DND-41 (cell line): Measurements from ENCODE around the gene RIT1.

Experiments
- ATAC-seq: fragments of 200-7000 bp; cut with Tn5 transposase; 3 replicates; pipeline ENCODE4 v1.9.1; 2021; ENCODE audit warnings: low read depth; ENCODE audit not compliant: insufficient read depth
- DNase-seq: peaks from one replicate; pipeline ENCODE4 v3.0.0-alpha.2; 2020
- H2AFZ ChIP-seq: 2 replicates; pipeline ENCODE4 v1.6.0; 2012; ENCODE audit warnings: low read depth, low read length
- H3K27ac ChIP-seq: 2 replicates; pipeline ENCODE4 v1.5.1; 2012; ENCODE audit warnings: low read length, inconsistent platforms
- H3K27me3 ChIP-seq: fragments of 200-600 bp; sonication (generic); 2 replicates; pipeline ENCODE4 v1.6.0; 2012; ENCODE audit warnings: low read length, mild to moderate bottlenecking, inconsistent platforms; ENCODE audit not compliant: insufficient read depth, poor library complexity
- H3K36me3 ChIP-seq: 2 replicates; pipeline ENCODE4 v1.5.1; 2012; ENCODE audit warnings: low read length, inconsistent platforms; ENCODE audit not compliant: insufficient read depth
- H3K4me1 ChIP-seq: 2 replicates; pipeline ENCODE4 v1.5.1; 2012; ENCODE audit warnings: mild to moderate bottlenecking, low read length; ENCODE audit not compliant: insufficient read depth
- H3K4me2 ChIP-seq: 2 replicates; pipeline ENCODE4 v1.6.0; 2012; ENCODE audit warnings: mild to moderate bottlenecking, moderate library complexity, low read length, inconsistent platforms; ENCODE audit not compliant: insufficient read depth
- H3K4me3 ChIP-seq, 2 experiments: fragments of 200-600 bp in 1 of 2; shearing (Covaris generic) in 1 of 2; 2 replicates each; pipeline ENCODE4 v1.5.1; 2012 to 2016; ENCODE audit warnings: inconsistent platforms in 2 of 2, low read length in 2 of 2, mild to moderate bottlenecking in 2 of 2, low read depth in 1 of 2, moderate library complexity in 1 of 2
- H3K79me2 ChIP-seq: 2 replicates; pipeline ENCODE4 v1.6.0; 2012; ENCODE audit warnings: low read length, inconsistent platforms; ENCODE audit not compliant: insufficient read depth
- H3K9ac ChIP-seq: 2 replicates; pipeline ENCODE4 v1.6.0; 2012; ENCODE audit warnings: low read depth, mild to moderate bottlenecking, inconsistent platforms, low read length, moderate library complexity
- H3K9me3 ChIP-seq: 2 replicates; pipeline ENCODE4 v1.5.1; 2012; ENCODE audit warnings: low read length, moderate library complexity, mild to moderate bottlenecking, inconsistent platforms; ENCODE audit not compliant: insufficient read depth, severe bottlenecking
- H4K20me1 ChIP-seq: 2 replicates; pipeline ENCODE4 v1.6.0; 2012; ENCODE audit warnings: low read length; ENCODE audit not compliant: insufficient read depth
- CTCF ChIP-seq: IDR thresholded peaks from 2 replicates; pipeline ENCODE4 v1.5.1; 2012; ENCODE audit warnings: borderline replicate concordance, low read length, moderate library complexity, mild to moderate bottlenecking; ENCODE audit not compliant: poor library complexity, severe bottlenecking; ENCODE audit errors: extremely low read depth
- EZH2 ChIP-seq: IDR thresholded peaks from 3 replicates; pipeline ENCODE4 v1.6.1; 2012; ENCODE audit warnings: borderline replicate concordance, low read depth, mild to moderate bottlenecking, moderate library complexity, low read length, inconsistent platforms; ENCODE audit not compliant: severe bottlenecking

RIT1 gene

DNA sequence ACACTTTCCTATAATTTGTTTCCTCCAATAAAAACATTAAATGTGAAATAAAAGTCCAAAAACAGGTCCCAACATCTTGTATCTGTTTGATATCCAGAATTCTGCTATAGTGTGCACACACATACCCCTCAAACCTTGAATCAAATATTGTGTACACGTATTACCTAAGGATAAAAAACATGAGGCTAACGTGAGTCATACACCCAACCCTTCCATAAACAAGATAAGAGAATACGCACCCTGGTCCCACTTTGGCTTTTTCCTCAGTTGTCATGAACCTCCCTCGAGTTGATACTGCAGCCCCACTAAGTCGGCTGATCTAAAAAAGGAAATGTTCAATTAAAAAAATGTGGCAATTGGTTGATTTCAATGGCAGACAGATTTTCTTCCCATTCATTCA is 17.9 kb upstream of the RIT1 start:
- H3K4me1 ChIP-seq, result peaks cover 37% of the 10 kb centered on the region
- no peak for TF ChIP-seq CTCF
- TF ChIP-seq EZH2, result no peak
- no peaks in the 10 kb centered on the region for H3K9me3 ChIP-seq
- no peaks in the 10 kb centered on the region for H3K27me3 ChIP-seq
- DNase-seq (no peak), ATAC-seq (no peak)
- no peak overlapping the region for H3K27ac ChIP-seq
- no peak overlapping the region for H2AFZ ChIP-seq
- peaks cover 98% of the 10 kb centered on the region for H3K36me3 ChIP-seq
- H3K79me2 ChIP-seq, result peaks cover 87% of the 10 kb centered on the region
- H3K4me2 ChIP-seq, result no peak overlapping the region
- no peak overlapping the region for H3K4me3 ChIP-seq
- no peak overlapping the region for H3K9ac ChIP-seq
- H4K20me1 ChIP-seq, result peaks cover 57% of the 10 kb centered on the region

DNA sequence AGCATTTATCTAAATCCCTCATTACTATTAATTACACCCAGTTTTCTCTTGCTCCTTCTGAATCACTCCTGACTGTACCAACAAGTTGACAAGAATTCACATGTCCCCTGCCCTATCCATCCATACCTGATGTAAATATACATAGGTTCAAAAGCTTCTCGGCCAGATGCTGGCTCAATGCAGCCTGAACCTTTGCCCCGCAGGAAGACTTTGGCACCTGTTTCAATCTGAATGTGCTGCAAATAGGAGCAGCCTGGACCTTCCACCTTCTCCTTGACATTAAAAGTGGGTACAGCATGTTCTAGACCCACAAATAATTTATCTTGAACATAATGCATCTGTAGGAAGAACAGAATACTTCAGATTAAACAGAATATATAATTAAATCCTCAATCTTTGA is 14.4 kb upstream of the RIT1 start:
- Histone ChIP-seq H3K27ac (no peak overlapping the region), H3K4me1 (peaks cover 5% of the 10 kb centered on the region), H4K20me1 (peaks cover 44% of the 10 kb centered on the region; the same call in 1 of the 2 replicates), H2AFZ (no peak overlapping the region), H3K9me3 (no peaks in the 10 kb centered on the region), H3K79me2 (peaks cover 66% of the 10 kb centered on the region), H3K9ac (no peak overlapping the region), H3K27me3 (no peaks in the 10 kb centered on the region), H3K36me3 (peaks cover 96% of the 10 kb centered on the region), H3K4me2 (no peak overlapping the region), H3K4me3 (no peak overlapping the region)
- no peak for ATAC-seq
- DNase-seq, result no peak
- TF ChIP-seq CTCF (no peak), EZH2 (no peak)

DNA sequence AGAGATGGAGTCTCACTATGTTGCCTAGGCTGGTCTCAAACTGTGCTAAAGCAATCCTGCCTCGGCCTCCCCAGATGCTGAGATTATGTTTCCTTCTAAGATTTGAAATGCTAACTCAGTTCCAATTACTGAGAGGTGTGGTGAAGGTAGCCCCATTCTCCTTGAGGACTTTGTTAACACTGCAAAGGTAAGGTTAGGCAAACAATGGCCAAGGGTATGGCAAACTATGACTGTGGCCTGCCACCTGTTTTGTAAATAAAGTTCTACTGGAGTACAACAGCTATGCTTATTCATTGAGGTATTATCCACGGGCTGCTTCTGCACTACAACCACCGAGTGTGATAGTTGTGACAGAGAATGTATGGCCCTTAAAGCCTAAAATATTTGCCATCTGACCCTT is 9.6 kb upstream of the RIT1 start:
- no peak overlapping the region for H3K27ac ChIP-seq
- no peaks in the 10 kb centered on the region for H3K27me3 ChIP-seq
- peaks cover 20% of the 10 kb centered on the region for H3K79me2 ChIP-seq
- H3K4me2 ChIP-seq, result no peak overlapping the region
- no peak for DNase-seq
- TF ChIP-seq EZH2 (no peak), CTCF (no peak)
- no peaks in the 10 kb centered on the region for H3K4me1 ChIP-seq
- no peak for ATAC-seq
- H3K9me3 ChIP-seq, result no peaks in the 10 kb centered on the region
- H3K4me3 ChIP-seq, result no peak overlapping the region
- no peak overlapping the region for H2AFZ ChIP-seq
- H3K36me3 ChIP-seq, result peaks cover 93% of the 10 kb centered on the region
- H4K20me1 ChIP-seq, result peaks cover 17% of the 10 kb centered on the region; the same call in 1 of the 2 replicates
- H3K9ac ChIP-seq, result no peak overlapping the region

DNA sequence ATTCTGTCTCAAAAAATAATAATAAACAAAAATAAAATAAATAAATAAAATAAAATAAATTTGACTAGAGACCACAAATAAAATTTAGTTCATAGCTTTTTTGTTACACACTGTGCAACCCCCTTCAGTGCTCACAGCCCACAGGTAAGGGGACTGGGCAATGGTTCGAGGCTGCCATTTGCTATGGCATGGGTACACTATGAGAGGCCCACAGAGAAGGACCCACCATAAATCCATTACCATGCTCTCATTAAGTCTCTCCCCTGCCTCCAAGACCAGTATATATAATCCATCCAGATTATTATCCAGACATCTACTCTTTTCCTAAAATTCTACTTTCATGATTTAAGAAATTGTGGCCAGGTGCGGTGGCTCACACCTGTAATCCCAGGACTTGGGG is 8.7 kb upstream of the RIT1 start:
- ATAC-seq, result no peak
- Histone ChIP-seq H3K27me3 (no peaks in the 10 kb centered on the region), H3K4me1 (no peaks in the 10 kb centered on the region), H3K9ac (no peak overlapping the region), H3K4me2 (no peak overlapping the region), H4K20me1 (peaks cover 13% of the 10 kb centered on the region; the same call in 1 of the 2 replicates), H3K79me2 (peaks cover 14% of the 10 kb centered on the region), H2AFZ (no peak overlapping the region), H3K9me3 (no peaks in the 10 kb centered on the region), H3K36me3 (peaks cover 94% of the 10 kb centered on the region), H3K4me3 (no peak overlapping the region), H3K27ac (no peak overlapping the region)
- TF ChIP-seq EZH2, result no peak
- no peak for DNase-seq
